Islet precursor cell (in vitro differentiated cells): ENCODE measurements around the gene COL4A2.
"Not testable (repeated sequence)": the region's sequence is repeated elsewhere in the genome, so short reads cannot be mapped to it uniquely, and the experiment has no call there.

Source experiments
- DNase-seq: peaks from one replicate; pipeline ENCODE4 v3.0.0-alpha.2; 2018

COL4A2 gene

DNA sequence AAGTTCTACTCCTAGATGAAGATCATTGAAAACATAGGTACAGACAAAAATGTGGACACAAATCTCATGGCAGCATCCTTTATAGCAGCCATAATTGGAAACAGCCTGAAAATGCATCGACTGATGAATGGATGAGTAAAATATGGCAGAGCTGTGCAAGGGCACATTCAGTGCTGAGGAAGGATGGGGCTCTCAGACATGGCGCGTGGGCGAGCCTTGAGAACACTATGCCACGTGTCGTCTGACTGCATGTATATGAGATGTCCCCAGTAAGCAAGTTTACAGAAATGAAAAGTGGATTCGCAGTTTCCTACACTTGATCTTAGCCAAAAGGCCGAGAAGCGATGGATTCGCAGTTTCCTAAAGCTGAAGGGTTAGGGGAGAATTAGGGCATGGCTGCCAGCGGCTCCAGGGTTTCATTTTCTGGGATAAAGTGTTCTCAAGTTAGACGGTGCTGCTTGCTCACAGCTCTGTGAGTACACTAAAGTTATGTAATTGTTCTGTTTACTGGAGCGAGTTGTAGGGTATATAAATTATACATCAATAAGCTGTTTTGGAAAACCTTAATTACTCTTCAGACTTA lies 176.4 kb downstream of the COL4A2 start:
- DNase-seq: no peak

DNA sequence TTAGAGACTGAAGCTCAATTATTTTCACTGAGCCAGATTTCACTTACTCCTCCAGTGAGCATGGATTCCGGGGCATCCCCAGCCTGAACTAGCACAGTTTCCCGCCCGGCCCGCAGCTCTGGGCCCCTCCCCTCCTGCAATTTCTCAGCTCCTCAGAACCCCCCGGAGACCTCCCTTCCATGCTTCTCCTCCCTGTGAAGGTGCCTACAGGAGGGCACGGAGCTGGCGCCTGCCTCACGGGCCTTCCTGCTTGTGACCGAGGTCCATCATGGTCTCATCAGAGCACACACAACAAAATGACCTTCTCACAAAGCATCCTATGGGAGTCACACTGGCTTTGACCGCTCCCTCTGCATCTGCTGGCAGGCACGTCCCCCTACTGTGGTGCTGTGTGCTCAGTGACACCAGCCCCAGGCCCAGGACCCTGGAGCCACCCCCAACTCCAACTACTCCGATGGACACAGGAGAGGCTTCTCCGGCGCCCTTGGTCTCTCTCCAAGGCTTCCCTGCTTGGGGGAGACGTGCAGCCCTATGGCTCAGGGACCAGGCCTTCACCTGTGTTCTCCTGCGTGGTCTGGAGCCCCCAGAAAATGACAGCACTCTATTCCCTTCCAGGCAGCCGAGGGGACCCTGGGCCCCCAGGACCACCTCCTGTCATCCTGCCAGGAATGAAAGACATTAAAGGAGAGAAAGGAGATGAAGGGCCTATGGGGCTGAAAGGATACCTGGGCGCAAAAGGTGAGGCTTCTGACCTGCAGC lies 177.4 kb downstream of the COL4A2 start:
- no peak for DNase-seq

DNA sequence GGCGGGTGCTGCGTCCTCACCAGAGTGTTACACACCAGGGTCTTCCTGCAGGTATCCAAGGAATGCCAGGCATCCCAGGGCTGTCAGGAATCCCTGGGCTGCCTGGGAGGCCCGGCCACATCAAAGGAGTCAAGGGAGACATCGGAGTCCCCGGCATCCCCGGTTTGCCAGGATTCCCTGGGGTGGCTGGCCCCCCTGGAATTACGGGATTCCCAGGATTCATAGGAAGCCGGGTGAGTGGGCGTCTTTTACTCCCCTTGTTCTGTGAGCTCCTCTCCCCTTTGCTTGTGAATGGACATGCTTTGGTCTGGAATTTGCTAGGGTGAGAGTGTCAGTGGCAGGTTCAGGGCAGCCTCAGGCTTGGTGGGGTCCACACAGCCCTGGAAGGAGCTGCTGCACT lies 178.5 kb downstream of the COL4A2 start:
- peak; percentile 99 for DNase-seq

DNA sequence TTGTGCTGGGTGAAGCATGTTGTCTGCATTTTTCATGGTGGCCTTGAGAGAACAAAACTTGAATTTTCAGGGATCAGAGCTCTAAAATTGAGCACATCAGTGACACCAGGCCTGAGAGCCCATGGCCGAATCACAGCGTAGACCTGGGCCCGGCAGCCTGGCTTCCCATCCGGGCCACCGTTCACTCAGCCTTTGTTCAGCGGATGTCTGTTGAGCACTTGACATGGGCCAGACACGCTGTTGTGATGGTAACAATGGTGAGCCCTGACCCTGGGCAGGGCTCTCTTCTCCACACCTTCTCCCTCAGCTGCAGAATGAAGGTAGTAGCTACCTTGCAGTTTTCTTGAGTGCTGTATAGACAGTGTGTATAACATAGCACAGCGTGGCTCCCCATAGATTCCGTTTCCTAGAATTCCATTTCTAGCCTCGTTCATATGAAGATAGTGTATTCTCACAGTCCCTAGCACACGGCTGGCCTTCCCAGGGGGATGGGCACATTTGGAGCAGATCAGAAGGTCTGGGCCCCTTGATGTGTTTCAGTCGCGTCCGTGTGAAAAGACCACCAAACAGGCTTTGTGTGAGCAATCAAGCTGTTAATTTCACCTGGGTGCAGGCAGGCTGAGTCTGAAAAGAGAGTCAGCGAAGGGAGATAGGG lies 179.1 kb downstream of the COL4A2 start:
- peak; percentile 91 for DNase-seq

DNA sequence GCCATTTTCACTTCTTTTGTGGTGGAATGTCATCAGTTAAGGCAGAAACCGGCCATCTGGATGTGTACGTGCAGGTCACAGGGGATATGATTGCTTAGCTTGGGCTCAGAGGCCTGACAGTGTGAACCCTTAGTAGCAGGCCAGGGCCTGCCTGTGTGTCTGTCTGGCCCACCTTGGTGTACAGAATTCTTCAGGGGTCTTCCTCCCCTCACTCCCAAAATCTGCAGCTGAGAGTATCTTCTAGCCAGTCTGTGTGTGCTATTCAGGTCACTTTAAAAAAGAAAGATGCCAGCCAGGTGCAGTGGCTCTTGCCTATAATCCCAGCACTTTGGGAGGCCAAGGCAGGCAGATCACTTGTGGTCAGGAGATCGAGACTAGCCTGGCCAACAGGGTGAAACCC lies 179.8 kb downstream of the COL4A2 start:
- DNase-seq: not testable (repeated sequence)

DNA sequence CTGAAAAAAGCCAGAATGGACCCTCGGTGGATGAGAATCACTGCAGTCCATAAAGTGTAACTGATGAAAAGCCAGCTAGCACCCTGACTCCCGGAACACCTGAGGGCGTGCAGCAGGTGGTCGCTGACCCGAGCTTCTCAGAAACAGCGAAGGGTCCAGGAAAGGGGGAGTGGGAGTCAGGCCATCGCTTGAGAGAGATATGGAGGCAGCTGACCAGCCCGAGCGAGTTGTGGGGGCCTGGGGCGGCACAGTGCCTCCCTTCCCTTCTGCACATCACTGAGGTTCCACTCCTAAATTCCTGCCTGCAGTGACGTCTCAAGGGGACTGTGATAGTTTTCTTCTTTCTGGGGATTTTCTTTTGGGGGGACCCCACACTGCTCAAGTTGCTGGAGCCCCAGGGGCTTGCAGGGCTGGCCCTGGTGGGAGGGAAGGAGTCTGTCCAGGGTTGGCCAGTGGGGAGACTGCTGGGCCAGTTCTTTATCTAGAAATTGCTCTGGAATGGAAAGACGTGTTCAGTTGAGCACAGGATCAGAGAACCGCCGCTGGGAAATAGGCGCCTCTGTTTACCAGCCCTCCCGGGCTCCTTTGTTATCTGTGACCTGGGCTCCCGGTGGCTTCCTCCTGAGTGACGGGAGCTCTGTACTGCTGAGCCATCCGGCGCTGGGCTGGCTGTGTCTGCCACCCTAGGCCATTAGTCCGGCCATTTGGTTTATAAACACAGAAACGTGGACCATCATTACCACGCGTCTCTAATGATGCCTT lies 183.1 kb downstream of the COL4A2 start:
- DNase-seq: no peak

DNA sequence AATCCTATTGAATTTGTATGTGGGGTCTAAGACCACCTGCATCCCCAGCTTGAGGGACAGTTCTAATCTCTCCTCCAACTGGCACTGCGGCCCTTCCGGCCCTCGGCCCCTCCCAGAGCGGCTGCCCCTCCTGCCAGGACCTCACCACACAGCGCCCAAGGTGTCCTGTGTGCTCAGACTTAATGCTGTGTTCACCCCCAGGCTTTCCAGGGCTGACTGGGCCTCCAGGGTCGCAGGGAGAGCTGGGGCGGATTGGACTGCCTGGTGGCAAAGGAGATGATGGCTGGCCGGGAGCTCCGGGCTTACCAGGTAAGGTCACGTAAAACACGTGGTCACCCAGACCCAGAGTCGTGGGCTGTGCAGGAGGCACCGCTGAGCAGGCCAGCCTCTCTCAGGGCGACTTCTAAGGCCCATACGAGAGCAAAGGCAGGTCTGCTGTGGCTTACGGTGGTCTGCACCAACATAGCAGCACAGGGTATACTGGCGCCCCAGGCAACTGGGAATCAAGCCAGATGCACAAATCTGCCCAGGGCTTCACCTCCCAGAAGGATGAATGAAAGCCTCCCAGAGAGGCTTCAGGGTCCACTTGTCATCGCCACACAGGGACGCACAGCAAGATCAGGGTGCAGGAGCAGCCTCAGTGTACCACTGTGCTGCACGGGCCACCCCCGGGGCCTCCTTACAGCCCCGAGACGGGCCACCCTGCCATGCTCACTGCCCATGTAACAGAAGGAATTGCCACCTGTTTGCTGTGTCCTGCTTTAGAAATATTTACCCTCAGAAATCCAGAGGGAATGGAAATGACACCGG lies 185.0 kb downstream of the COL4A2 start:
- no peak for DNase-seq

DNA sequence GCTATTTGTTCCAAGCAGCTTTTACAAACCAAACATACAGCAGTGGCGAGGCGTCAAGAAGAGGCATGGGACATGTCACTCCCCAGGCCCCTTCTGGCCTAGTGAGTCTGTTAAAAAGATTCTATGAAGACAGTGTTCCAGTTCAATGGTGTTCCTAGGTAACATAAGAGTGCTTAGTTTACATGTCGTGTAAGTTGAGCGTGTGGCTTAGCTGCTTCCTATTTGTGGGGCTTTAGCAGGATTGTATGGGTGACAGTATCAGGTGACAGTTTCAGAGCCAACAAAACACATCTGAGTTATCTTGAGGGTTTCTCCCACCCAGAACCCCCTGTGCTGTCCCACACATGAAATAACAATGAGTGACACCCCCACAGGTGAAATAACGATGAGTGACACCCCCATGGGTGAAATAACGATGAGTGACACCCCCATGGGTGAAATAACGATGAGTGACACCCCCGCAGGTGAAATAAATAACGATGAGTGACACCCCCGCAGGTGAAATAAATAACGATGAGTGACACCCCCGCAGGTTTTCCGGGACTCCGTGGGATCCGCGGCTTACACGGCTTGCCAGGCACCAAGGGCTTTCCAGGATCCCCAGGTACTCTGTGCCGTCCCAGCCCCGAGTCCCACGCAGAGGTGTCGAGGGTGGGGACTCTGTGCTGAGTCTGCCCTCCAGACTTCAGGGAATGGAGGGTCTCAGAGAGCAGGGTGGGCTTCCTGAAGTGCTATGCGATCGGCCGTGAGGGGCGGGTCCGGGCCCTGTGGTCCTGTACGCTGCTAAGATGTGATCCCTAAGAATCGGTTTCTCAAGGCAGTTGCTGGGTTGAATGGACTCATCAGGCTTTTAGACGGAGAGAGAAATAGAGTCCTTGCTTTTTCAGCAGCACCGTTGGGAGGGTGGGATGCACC lies 185.9 kb downstream of the COL4A2 start:
- DNase-seq: no peak

DNA sequence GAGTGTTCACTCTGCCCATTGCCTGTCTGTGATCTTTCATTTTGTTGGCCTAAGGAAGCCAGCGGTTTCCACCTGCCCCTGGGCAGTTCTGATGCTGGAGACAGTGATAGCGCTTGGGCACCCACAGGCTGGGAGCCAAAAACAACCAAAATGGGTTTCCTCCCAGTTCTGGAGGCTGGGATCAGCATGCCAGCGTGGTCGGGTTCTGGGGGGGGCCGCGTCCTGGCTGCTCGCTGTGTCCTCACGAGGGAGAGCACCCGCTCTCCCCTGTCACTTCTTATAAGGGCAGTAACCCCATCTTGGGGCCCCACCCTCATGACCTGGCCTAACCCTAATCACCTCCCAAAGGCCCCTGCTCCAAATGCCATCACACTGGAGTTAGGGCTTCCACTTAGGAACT lies 186.5 kb downstream of the COL4A2 start:
- DNase-seq: no peak

DNA sequence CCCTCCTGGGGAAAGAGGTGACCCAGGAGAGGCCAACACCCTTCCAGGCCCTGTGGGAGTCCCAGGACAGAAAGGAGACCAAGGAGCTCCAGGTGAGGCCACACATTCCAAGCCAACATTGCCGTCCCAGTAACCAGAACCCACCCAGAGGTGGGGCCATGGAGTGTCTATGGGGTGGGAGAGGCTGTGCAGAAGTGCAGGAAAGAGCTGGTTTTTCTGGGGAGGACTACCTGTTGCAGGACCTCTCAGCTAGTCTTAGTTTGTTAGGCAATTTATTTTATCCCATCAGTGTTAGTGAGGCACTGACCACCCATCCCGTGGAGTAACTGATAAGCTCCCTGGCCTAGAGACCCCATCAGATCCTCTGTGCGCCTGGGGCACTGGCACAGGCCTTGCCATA lies 188.3 kb downstream of the COL4A2 start:
- DNase-seq: no peak

DNA sequence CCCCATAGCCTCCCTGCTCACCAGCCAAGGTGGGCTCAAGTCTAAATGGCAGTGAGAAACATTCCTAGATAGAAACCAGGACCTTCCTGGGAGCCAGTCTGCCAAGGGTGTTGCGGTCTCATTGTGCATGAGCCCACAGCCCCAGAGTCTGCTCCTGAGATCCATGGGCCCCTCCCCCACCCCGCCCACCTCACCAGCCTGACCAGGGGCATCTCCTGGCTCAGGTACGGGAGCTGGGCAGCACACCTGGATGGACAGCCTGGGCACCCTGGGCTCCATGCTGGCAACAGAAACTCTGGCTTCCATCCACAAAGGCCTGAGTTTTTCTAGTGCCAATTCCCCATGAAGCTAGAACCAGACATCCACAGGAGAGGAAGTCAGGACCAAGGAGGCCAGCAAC lies 188.8 kb downstream of the COL4A2 start:
- DNase-seq: no peak

DNA sequence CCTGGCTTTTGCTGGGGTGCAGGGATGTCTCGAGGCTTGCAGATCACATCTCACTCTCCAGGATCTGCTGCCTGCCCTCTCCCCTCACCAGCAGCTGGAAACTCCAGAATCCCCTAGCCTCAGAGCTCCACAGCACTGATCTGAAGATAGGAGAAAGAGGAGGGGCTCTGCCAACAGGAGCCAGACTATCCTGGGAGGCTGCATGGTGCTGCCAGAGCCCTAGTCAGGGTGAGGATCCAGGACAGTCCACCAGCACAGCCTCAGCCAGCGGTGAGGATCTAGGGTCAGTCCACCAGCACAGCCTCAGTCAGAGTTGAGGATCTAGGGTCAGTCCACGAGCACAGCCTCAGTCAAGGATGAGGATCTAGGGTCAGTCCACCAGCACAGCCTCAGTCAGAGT lies 189.2 kb downstream of the COL4A2 start:
- no peak for DNase-seq

DNA sequence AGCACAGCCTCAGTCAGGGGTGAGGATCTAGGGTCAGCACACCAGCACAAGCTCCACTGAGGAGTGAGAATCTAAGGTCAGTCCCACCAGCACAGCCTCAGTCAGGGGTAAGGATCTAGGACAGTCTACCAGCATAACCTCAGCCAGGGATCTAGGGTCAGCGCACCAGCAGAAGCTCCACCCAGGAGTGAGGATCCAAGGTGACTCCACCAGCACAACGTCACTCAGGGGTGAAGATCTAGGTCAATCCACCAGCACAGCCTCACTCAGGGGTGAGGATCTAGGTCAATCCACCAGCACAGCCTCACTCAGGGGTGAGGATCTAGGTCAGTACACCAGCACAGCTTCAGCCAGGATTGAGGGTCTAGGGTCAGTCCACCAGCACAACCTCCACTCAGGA lies 189.9 kb downstream of the COL4A2 start:
- DNase-seq: no peak

DNA sequence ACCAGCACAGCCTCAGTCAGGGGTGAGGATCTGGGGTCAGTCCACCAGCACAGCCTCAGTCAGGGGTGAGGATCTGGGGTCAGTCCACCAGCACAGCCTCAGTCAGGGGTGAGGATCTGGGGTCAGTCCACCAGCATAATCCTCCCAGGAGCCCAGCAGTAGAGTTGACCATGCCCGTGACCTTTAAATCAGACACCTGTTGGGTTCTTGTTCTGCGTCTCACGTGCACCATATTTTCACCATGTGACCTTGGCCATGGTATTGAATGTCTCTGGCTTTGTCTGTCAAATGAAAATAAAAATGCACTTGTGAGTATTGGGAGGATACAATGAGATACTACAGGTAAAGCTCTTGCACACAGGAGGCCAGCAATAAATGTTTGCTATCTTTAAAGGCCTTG lies 190.8 kb downstream of the COL4A2 start:
- DNase-seq: not testable (repeated sequence)

DNA sequence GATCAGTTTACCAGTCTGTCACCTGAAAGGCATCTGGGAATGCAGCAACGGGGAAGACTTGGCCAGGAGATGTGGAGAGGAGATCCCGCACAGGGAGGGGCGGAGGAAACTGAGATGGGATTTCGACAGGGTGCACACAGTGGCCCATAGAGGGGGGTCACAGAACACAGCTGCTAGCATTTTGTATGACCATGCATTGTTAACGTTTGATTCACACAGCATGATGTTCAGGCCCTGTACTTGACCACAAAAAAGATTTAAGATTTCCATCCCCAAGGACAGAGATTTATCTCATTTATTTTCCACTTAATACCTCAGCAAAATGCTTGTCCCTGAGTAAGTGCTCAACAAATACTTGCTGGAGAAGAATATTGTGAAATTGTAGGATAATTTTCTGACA lies 191.2 kb downstream of the COL4A2 start:
- no peak for DNase-seq

DNA sequence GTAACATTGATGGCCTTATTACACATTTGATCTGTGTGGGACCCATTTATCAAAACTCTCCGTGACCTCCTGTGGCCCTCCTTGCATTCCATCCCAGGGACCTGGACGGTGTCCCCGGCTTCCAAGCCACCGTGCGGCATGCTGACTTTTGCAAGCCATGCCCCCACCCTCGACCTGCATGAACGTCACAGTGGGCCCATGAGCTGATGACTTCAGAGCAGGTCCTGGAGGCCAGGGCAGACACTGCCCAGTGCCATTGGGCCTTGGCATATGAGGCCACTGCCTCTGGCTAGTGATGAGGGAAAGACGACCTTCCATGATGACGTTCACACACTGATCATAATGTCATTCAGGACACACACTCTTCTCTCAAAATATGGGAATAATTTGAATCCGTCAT lies 191.7 kb downstream of the COL4A2 start:
- no peak for DNase-seq

DNA sequence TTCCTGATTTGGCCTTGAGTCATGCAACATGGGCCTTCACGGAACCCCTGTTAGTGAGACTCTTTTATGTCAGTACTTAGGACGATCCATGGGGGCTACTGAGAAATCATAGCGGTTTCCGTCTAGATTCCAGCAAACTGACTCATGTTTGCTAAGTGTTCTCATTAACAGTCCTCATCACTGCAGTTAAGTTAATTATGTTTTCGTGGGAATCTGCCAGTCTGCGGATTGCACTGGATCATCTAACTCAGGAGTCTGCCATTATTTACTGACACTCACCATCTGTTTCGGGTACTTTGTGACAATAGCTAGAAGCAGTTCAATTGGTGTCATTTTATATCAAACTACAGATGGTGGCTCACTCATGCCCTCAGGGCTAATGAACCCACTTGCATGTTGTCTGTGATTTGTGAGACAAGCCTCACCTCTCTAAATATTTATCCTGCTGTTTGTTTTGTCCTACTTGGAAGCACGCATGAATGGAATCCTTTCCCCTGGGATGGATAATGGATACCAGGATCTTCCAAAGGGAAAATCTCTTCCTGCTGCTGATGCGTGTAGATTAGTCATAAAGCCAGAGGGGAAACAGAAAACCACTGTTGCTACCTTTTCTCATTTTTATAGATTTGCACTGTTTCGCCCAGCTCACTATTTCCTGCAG lies 192.7 kb downstream of the COL4A2 start:
- DNase-seq: peak; percentile 71

DNA sequence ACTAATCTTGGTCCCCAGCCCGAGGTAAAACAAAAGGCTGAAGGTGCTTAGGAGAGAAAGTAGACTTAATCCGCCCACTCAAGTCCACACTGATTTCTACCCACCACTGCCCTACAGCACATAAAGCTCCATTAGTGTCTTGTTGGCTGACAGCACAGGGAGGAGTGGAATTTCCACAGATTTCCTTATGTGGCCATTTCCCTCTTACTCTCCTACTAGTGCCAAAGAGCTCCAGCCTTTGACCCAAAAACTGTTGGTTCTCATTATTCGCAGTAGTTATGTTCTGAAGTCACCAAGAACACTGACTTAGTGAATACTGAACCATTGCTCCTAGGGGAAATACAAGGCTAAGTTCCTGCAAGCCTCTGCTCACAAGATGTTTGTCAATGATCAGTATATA lies 193.3 kb downstream of the COL4A2 start:
- DNase-seq: no peak

DNA sequence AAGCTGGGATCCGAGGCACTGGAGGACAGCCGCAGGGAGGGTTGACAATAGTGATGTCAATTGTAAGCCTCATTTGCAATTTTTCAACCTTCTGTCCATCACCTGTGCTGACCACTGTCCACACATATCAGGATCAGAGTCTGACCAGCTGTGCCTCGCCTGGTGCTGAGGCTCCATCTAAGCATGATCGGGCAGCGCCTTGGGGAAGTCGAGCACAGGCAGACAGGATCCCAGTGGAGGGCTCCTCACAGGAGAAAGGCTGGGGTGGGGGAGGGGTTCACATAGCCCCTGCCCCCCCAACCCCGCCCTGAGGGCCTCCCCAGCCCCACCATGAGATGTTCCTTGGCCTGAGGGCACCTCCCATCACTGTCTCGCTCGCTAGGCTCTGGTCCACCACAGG lies 194.1 kb downstream of the COL4A2 start:
- DNase-seq: no peak

DNA sequence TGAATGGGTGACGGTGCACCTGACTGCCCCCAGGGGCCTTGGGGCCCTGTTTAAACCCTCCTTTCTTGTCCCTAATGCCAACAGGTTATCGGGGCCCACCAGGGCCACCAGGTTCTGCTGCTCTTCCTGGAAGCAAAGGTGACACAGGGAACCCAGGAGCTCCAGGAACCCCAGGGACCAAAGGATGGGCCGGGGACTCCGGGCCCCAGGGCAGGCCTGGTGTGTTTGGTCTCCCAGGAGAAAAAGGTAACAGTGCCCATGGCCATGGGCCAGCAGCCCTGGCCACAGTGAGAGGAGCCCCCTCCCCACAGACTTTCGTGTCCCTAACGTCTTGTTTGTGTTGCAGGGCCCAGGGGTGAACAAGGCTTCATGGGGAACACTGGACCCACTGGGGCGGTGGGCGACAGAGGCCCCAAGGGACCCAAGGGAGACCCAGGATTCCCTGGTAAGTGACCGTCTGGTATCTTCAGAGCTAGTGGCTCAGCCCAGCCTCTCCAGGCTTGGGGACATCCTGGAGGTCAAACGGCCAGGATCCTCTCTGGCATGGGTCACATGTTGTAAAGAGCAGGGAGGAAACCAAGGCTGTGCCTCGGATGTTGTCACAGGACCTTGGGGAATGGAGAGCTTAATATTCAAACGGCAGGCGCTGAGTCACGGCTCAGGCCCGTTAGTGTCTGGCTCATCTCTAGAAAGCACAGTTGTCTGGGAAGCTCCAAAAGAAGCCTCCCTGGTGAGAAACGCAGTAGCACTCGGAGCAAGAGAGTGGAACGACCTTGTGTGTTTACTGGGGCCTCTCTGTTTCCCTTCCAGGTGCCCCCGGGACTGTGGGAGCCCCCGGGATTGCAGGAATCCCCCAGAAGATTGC lies 196.2 kb downstream of the COL4A2 start:
- DNase-seq: no peak
